HG03575 (cell line): ENCODE results near the gene S100P.
"Not testable (repeated sequence)": the region's sequence is repeated elsewhere in the genome, so short reads cannot be mapped to it uniquely, and the experiment has no call there.

ENCODE experiments used
- ATAC-seq: cut with Tn5 transposase; IDR thresholded peaks from one replicate; pipeline ENCODE4 v1.9.1; 2021; ENCODE audit not compliant: unreplicated experiment, insufficient number of reproducible peaks, low FRiP score; ENCODE audit errors: extremely low read depth

S100P gene

DNA sequence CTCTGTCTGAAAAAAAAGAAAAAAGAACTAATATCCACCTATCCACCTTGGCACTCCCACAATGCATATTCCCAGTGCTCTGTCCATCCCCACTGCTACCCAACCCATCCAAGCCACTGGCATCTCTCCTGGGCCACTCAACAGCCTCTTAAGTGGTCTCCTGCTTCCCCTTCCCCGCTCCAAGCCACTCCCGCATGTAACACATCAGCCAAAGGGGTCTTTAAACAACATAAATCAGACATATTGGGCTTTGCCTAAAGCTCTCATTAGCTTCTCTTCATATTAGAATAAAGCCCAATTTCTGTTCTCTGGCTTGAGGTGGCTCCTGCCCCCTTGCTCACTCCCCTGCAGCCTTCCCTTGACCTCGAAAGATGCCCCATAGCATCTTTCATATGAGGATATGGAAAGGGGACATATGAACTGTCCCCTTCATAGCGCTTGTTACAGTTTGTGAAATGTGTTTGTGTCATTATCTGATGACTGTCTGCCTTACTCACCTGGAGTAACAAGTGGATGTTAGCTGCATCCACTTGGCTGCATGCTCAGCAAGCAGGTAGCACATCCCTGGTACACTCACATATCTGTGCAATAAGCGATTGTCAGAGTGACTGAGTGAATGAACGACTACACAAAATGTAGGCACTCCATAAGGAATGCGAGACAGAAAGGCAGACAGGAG is 25.4 kb downstream of the S100P start:
- ATAC-seq, result no peak

DNA sequence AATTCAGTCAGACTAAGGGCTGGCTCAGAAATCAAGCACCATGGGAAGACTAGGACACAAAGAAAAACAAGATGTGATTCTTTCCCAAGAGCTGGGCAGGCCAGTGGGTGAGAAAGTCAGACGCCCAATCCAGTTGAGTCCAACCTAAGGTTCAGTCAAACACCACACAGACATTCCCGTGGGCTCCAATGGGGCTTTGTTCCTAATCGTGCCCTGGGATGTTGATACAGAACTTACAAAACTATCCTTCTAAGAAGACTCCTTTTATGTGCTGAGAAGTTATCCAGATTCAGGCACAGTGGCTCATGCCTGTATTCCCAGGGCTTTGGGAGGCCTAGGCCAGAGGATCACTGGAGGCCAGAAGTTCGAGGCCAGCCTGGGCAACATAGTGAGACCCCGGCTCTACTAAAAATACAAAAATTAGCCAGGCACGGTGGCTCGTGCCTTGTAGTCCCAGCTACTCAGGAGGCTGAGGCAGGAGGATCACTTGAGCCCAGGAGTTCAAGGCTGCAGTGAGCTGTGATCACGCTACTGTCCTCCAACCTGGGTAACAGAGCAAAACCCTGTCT is 26.0 kb downstream of the S100P start:
- no peak for ATAC-seq

DNA sequence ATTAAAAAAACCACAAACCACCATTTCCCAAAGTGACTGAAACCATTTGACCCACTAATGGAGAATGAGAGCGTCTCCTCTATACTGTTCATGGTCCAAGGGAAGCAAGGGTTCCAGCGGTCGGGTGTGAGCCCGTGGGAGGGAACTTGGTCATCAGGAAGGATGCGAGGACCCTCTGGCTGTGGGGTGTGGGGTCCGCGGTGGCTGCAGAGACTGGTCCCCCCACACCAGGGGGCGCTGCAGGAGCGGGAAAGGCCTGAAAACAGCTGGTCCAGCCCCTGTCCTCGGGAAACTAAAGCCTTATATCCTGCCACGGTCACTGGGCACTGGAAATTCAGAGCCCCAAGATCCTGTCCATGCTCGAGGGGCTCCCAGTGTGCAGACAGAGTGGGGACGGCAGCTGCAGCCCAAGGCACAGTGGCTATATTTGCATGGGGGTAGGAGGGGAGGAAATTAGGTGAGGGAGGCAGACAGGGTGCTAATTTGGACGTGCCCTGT is 26.6 kb downstream of the S100P start:
- no peak for ATAC-seq

DNA sequence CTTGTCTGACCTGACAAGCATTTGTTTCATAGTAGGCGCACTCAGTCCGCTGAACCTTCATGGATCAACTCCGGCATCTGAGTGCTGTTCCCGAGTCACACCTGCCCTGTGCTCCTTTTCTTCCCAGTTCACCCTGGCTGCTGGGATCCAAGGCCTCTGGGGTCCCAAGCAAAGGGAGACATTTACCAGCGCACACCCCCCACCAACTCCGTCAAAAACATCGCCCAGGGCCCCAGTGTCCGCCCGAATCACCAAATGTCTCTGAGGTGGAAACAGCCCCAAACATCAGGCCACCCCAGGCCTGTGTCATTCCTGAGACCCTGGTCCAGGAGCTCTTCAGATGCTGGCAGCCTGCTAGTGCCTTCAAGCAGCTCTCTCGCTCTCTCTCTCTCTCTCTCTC is 27.4 kb downstream of the S100P start:
- no peak for ATAC-seq

DNA sequence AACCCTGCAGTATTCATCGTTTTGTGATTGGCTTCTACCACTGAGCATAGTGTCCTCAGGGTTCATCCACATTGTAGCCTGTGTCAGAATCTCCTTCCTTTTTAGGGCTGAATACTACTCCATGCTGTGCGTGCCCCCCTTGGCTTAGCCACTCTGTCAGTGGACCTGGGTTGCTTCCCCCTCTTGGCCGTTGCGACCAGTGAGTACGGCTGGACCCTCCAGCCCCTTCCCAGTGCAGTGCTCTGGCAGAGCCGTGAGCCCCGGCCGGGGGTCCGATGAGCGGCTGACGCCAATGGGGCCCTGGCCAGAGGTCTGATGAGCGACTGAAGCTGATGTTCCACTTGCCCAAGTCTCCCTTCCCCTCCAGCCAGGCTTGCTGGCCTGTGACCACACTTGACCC is 29.2 kb downstream of the S100P start:
- no peak for ATAC-seq

DNA sequence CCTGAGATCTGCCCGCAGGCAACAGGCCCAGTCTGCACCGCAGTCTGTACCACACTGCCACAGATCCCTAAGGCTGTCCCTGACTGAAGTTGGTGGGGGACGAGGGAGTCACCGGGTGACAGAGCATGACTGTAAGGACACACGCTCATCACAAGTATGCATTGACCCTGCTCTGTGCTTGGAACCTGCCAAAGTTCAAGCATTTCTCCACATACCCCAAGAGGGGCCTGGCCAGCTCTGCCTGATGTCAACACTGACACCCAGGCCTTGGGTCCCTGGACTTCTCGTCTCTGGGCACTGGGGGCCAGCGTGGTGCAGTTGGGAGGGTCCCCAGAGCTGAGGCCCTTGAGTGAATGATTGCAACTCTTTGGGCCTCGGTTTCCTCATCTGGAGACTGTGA is 30.2 kb downstream of the S100P start:
- ATAC-seq, result no peak

DNA sequence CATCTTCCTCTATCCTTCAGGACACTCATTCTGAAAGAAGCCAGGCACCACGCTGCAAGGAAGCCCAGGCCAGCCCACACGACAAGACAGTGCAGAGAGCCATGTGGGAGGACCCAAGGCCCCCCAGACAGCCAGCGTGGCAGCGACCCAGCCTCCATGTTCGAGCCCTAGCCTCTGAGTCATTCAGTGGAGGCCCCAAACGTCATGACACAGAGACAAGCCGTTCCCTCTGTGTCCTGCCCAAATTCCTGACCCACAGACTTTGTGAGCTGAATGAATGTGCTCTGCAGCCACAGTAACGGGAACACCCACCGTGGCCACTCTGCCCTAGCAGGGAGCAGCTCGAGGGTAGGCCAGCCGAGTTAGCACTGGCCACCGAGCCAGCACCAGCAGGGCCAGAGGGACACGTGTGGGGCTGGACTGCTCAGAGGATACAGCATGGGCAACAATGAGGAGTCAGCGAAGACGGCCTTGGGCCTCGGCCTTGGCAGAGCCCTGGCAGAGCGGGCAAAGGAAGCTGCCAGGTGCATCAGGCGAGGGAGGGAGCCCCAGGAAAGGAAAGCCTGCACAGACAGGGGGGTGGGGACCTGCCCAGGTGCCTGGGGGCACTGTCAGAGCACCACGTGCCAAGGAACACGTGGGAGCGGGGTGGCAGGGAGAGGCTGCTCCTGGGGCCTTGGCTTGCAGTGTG is 30.9 kb downstream of the S100P start:
- ATAC-seq, result no peak

DNA sequence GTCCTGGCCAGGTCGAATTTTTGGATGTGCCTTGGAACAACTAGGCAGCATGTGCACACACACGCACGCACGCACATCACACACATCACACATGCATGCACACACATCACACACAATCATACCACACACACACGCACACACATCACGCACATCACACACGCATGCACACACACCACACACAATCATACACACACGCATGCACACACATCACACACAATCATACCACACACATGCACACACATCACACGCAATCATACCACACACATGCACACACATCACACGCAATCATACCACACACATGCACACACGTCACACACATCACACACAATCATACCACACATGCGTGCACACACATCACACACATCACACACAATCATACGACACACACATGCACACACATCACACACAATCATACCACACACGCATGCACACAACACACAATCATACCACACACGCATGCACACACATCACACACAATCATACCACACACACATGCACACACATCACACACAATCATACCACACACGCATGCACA is 31.8 kb downstream of the S100P start:
- not testable (repeated sequence) for ATAC-seq

DNA sequence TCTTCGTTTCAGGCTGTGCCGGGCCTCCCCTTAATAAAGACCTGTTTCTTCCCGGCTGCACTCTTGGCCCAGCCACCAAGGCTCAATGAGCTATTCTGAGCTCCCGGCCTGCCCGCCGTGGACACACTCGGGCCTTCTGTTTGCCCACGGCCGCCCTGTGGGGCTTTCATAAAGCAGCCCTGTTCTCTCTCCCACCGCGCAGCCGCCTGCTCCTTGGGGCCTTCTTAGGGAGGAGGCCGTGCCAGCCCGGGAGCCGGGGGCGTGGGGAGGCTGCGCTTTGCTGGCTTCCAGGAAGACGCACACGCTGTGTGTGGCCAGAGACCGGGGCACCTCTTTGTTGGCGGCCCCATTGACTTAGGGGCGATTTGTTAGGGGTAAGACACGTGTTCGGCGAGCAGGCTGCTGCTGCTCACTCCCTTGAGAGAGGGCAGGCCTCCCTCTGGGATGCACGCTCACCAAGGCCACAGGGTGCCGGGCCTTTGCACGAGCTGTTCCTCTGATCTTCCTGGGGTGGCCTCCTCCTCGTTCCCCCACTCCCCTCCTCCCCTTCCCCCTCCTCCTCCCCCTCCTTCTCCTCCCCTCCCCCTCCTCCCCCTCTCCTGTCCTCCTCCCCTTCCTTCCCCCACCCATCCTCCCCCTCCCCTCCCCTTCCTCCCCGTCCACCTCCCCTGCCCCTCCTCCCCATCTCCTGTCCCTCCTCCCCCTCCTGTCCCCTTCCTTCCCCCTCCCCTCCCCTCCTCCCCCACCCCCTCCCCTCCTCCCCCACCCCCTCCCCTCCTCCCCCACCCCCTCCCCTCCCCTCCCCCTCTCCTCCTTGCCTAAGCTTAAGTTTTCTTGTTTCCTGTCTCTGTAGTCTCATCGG is 33.6 kb downstream of the S100P start:
- ATAC-seq, result no peak

DNA sequence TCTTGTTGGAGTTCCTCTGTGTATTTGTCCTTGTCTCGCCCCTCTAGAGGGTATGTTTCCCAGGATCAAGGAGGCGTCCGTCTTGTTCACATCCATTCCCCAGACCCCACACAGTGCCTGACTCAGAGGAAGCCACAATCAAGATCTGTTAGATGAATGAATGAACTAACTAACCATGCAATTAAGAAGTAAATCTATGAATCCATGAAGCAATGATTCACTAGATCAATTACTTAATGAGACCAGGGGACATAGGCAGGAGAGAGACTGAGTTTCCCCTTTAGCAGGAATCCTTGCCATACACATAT is 34.2 kb downstream of the S100P start:
- ATAC-seq, result no peak

DNA sequence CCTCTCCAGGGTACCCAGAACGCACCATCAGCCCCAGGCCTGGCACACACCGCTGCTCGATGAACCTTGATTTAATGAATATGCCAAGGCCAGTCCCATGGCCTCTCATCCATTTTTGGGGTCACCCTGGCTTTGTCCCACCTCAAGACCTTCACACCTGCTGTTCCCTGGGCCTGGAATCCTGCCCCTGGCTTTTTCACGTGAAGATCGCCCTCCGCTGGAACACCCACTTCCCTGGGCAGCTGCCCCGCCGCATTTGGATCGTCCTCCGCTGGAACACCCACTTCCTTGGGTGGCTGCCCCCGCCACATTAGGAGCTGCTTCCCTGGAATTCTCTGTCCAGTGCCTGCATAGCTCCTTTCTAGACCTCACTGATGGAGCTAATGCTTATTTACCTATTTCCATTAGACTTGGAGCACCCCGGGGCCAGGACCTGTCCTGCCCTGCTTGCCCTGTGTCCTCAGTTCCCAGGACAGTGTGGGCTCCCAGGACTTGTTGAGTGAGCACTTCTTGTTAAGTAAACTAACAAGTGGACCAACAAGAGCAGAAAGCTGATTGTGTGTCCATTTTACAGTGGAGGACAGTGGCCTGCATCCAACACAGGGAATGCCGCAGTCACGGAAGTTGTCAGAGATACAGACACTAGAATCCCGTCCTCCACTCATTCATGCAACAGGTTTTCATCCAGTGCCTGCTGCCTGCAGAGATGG is 34.8 kb downstream of the S100P start:
- ATAC-seq, result no peak

DNA sequence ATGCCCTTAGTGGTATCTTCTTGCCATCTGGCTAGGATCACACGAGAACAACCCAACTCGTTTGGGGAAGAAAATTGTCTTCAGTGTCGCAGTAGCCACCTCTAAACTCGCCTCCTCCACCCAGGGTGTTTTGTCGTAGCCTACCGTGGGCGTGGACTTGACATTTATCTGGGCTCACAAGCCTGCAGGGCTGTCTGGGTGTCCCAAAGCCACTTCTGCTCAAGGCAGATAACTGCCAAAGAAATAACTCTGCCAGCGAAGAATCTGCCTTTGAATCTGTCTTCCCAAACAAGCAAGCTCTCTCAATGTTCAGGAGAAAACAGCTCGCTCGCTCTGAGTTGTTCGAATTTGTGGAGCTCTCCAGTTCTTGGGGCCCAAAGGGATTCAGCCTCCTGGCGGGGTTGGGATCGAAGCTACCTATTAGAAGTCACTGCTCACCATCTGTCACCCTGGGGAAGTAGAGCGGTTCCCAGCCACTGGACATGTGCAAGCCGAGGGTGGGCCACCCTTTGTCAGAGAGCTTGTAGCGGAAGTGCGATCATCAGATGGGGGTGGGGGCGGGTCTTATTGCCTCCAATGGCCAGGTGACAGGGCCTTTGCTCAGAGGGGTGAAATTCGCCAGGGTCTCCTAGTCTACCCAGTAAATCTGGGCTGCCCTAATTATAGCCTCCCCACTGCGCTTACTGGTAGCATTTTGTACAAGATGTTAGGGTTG is 37.1 kb downstream of the S100P start:
- ATAC-seq, result no peak

DNA sequence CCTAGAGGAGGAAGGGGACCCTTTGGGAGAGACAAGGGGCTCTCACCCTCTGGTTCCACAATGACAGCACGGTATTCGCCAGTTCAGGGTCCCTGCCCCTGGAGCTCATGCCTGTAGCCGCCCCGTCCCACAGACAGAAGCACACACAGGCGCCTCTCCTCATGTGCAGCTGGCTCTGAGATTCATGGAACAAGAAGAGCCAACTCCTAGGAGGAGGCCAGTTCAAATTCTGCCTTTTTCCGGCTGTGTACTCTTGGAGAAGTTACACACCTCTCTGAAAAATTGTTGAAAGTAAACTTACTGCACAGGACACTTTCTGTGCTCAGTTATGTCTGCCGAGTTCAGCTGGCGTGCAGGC is 37.6 kb downstream of the S100P start:
- no peak for ATAC-seq

DNA sequence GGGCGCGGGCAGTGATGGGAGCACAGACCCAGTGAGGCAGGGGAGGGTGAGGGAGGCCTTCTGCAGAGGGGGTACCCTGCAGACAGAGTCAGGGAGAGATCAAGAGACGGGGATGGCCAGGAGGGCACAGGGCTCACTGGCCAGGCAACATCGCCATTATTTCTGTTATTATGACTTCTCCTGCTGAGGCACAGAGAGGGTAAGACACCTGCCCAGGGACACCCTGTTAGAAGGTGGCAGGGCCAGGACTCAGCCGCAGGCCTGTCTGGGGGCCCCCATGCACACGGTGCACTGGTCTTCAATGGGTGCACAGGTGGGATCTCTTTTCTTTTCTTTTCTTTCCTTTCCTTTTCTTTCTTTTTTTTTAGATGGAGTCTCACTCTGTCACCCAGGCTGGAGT is 38.1 kb downstream of the S100P start:
- ATAC-seq, result no peak

DNA sequence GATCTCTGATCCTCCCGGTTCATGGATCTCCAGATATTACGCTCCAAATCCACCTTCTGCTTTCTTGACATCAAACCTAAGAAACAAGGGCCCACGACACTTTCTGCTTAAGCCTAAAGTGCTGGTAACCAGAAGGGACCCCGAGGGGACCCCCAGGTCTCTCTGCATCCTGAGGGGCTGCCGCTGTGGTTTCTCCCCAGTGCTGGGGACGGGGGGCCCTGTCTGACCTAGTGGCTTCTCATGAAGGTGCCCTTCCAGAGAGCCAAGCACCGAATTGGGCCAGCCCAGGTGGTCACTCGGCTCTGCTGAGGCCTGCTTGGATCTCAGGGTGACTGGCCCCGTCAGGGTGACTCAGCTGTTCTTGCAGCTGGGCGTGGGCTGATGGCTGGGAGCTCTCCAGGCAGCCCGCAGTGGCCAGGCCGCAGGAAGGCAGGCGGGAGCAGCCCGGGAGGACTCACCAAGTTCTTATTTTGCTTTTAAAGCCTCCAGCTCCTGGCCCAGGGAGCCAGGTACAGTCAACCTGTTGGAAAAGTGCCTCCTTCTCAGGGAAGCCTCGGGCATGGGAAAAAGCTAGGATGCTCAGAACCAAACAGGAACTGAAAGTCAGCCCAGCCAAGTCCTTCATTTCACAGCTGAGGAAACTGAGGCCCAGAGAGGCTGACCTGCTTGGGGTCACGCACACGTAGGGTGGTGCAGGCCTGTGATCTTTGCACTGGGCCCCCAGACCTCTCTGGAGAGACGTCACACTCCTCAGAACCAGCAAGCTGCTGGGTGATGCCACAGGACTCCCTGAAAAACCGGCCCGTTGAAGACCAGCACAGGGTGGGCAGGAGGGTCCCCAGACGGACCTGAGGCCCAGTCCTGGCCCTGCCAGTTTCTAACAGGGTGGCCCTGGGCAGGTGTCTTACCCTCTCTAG is 39.0 kb downstream of the S100P start:
- no peak for ATAC-seq

DNA sequence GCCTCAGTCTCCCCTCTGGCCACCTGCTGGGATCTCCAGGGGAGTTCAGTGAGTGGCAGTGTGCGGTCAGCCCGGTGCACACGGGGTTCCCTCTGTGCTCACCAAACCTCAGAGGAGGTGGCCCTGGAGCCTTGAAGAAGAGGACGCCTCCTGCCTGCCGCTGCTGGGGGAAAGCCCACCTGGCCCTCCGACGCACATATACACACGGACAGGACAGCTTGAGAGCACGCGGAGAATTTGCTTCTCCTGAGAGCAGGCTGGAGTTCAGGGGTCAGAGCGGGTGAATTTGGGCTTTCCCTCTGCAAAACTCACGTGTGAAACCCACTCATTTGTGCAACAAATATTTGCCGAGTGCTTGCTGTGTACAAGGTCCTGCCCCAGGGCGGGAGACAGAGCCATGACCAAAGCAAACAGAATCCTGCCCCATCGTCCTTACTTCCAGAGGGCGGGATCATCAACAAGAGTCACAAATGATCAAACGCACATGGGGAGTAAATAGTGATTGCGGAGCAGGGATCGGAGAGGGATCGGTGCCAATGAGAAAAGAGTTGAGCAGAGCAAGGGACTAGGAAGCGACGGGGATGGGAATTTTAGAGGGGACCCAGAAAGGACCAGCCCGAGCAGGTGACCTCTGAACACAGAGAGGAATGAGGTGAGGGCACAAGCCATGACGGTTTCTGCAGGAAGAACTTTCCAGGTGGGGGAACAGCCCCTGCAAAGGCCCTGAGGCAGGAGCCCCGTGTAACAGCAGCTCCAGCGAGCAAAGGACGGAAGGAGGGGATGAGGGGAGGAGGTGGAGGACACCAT is 39.9 kb downstream of the S100P start:
- no peak for ATAC-seq
